ENCODE results near the gene RMC1.

The RMC1 gene

GRCh38 chr18:23539296-23539695 lies 36.0 kb downstream of the RMC1 start:
- H3K4me3 ChIP-seq (ENCODE audit: low read depth in 1 of 5, low read length in 5 of 5), result no peak overlapping the region
- peaks cover 8 to 98% (median 95%) of the 10 kb centered on the region in 5 donors for H3K36me3 ChIP-seq (ENCODE audit: control insufficient read depth in 5 of 5, insufficient read depth in 5 of 5, low read length in 5 of 5)
- H3K9me3 ChIP-seq (ENCODE audit: control insufficient read depth in 5 of 5, low read length in 5 of 5), result no peaks in the 10 kb centered on the region
- H3K9ac ChIP-seq (ENCODE audit: low read length in 5 of 5), result no peak overlapping the region
- peaks cover 0 to 14% (median 5%) of the 10 kb centered on the region in 5 donors for H3K4me1 ChIP-seq (ENCODE audit: control insufficient read depth in 5 of 5, insufficient read depth in 5 of 5, low read length in 5 of 5)
- H3K27me3 ChIP-seq (ENCODE audit: control insufficient read depth in 5 of 5, insufficient read depth in 4 of 5, low read length in 5 of 5), result no peaks in the 10 kb centered on the region
- H3K27ac ChIP-seq (ENCODE audit: low read depth, low read length), result no peak overlapping the region

- H3K4me3 ChIP-seq (ENCODE audit: low read depth in 1 of 5, low read length in 5 of 5), result no peak overlapping the region
- peaks cover 11 to 98% (median 94%) of the 10 kb centered on the region in 5 donors for H3K36me3 ChIP-seq (ENCODE audit: control insufficient read depth in 5 of 5, insufficient read depth in 5 of 5, low read length in 5 of 5)
- H3K9ac ChIP-seq (ENCODE audit: low read length in 5 of 5), result no peak overlapping the region
- H3K4me1 ChIP-seq (ENCODE audit: control insufficient read depth in 5 of 5, insufficient read depth in 5 of 5, low read length in 5 of 5), result peaks cover 0 to 14% (median 5%) of the 10 kb centered on the region in 5 donors
- no peaks in the 10 kb centered on the region for H3K27me3 ChIP-seq (ENCODE audit: control insufficient read depth in 5 of 5, insufficient read depth in 4 of 5, low read length in 5 of 5)
- no peak overlapping the region for H3K27ac ChIP-seq (ENCODE audit: low read depth, low read length)
- no peaks in the 10 kb centered on the region for H3K9me3 ChIP-seq (ENCODE audit: control insufficient read depth in 5 of 5, low read length in 5 of 5)
These were observed 36.7 kb downstream of the RMC1 start for GRCh38 chr18:23539911-23540525.

- Histone ChIP-seq H3K27me3 (ENCODE audit: control insufficient read depth in 5 of 5, insufficient read depth in 4 of 5, low read length in 5 of 5) (no peaks in the 10 kb centered on the region), H3K36me3 (ENCODE audit: control insufficient read depth in 5 of 5, insufficient read depth in 5 of 5, low read length in 5 of 5) (peaks cover 11 to 98% (median 90%) of the 10 kb centered on the region in 5 donors), H3K4me3 (ENCODE audit: low read depth in 1 of 5, low read length in 5 of 5) (no peak overlapping the region), H3K27ac (ENCODE audit: low read depth, low read length) (no peak overlapping the region), H3K9ac (ENCODE audit: low read length in 5 of 5) (no peak overlapping the region), H3K9me3 (ENCODE audit: control insufficient read depth in 5 of 5, low read length in 5 of 5) (no peaks in the 10 kb centered on the region), H3K4me1 (ENCODE audit: control insufficient read depth in 5 of 5, insufficient read depth in 5 of 5, low read length in 5 of 5) (peaks cover 0 to 14% (median 5%) of the 10 kb centered on the region in 5 donors)
These were observed 37.6 kb downstream of the RMC1 start for GRCh38 chr18:23540867-23541266.

- Histone ChIP-seq H3K4me1 (ENCODE audit: control insufficient read depth in 5 of 5, insufficient read depth in 5 of 5, low read length in 5 of 5) (peaks cover 0 to 14% (median 5%) of the 10 kb centered on the region in 5 donors), H3K9me3 (ENCODE audit: control insufficient read depth in 5 of 5, low read length in 5 of 5) (no peaks in the 10 kb centered on the region), H3K36me3 (ENCODE audit: control insufficient read depth in 5 of 5, insufficient read depth in 5 of 5, low read length in 5 of 5) (peaks cover 15 to 96% (median 86%) of the 10 kb centered on the region in 5 donors), H3K9ac (ENCODE audit: low read length in 5 of 5) (no peak overlapping the region), H3K27ac (ENCODE audit: low read depth, low read length) (no peak overlapping the region), H3K4me3 (ENCODE audit: low read depth in 1 of 5, low read length in 5 of 5) (no peak overlapping the region), H3K27me3 (ENCODE audit: control insufficient read depth in 5 of 5, insufficient read depth in 4 of 5, low read length in 5 of 5) (no peaks in the 10 kb centered on the region)
These were observed 38.2 kb downstream of the RMC1 start for GRCh38 chr18:23541349-23542093.

GRCh38 chr18:23542461-23542860 lies 39.1 kb downstream of the RMC1 start:
- Histone ChIP-seq H3K27ac (ENCODE audit: low read depth, low read length) (no peak overlapping the region), H3K36me3 (ENCODE audit: control insufficient read depth in 5 of 5, insufficient read depth in 5 of 5, low read length in 5 of 5) (peaks cover 17 to 96% (median 85%) of the 10 kb centered on the region in 5 donors), H3K4me3 (ENCODE audit: low read depth in 1 of 5, low read length in 5 of 5) (no peak overlapping the region), H3K4me1 (ENCODE audit: control insufficient read depth in 5 of 5, insufficient read depth in 5 of 5, low read length in 5 of 5) (peaks cover 0 to 14% (median 5%) of the 10 kb centered on the region in 5 donors), H3K27me3 (ENCODE audit: control insufficient read depth in 5 of 5, insufficient read depth in 4 of 5, low read length in 5 of 5) (no peaks in the 10 kb centered on the region), H3K9ac (ENCODE audit: low read length in 5 of 5) (no peak overlapping the region), H3K9me3 (ENCODE audit: control insufficient read depth in 5 of 5, low read length in 5 of 5) (no peaks in the 10 kb centered on the region)

GRCh38 chr18:23545247-23545789 lies 42.0 kb downstream of the RMC1 start:
- Histone ChIP-seq H3K36me3 (ENCODE audit: control insufficient read depth in 5 of 5, insufficient read depth in 5 of 5, low read length in 5 of 5) (peaks cover 14 to 86% (median 67%) of the 10 kb centered on the region in 5 donors), H3K9ac (ENCODE audit: low read length in 5 of 5) (no peak overlapping the region)

GRCh38 chr18:23547306-23547705 lies 44.0 kb downstream of the RMC1 start:
- no peak overlapping the region for H3K4me3 ChIP-seq (ENCODE audit: low read depth in 1 of 5, low read length in 5 of 5)
- H3K27ac ChIP-seq (ENCODE audit: low read depth, low read length), result no peak overlapping the region
- peaks cover 0 to 3% (median 0%) of the 10 kb centered on the region in 5 donors for H3K4me1 ChIP-seq (ENCODE audit: control insufficient read depth in 5 of 5, insufficient read depth in 5 of 5, low read length in 5 of 5)
- H3K27me3 ChIP-seq (ENCODE audit: control insufficient read depth in 5 of 5, insufficient read depth in 4 of 5, low read length in 5 of 5), result no peaks in the 10 kb centered on the region
- H3K36me3 ChIP-seq (ENCODE audit: control insufficient read depth in 5 of 5, insufficient read depth in 5 of 5, low read length in 5 of 5), result peaks cover 18 to 83% (median 64%) of the 10 kb centered on the region in 5 donors
- H3K9ac ChIP-seq (ENCODE audit: low read length in 5 of 5), result no peak overlapping the region
- no peaks in the 10 kb centered on the region for H3K9me3 ChIP-seq (ENCODE audit: control insufficient read depth in 5 of 5, low read length in 5 of 5)

More at GRCh38 chr18:23545247-23545789, 42.0 kb downstream of the RMC1 start:
- no peak overlapping the region for H3K27ac ChIP-seq (ENCODE audit: low read depth, low read length)
- no peak overlapping the region for H3K4me3 ChIP-seq (ENCODE audit: low read depth in 1 of 5, low read length in 5 of 5)
- peaks cover 0 to 7% (median 0%) of the 10 kb centered on the region in 5 donors for H3K4me1 ChIP-seq (ENCODE audit: control insufficient read depth in 5 of 5, insufficient read depth in 5 of 5, low read length in 5 of 5)
- H3K27me3 ChIP-seq (ENCODE audit: control insufficient read depth in 5 of 5, insufficient read depth in 4 of 5, low read length in 5 of 5), result no peaks in the 10 kb centered on the region
- H3K9me3 ChIP-seq (ENCODE audit: control insufficient read depth in 5 of 5, low read length in 5 of 5), result no peaks in the 10 kb centered on the region

- H3K9me3 ChIP-seq (ENCODE audit: control insufficient read depth in 5 of 5, low read length in 5 of 5), result no peaks in the 10 kb centered on the region
- H3K27ac ChIP-seq (ENCODE audit: low read depth, low read length), result no peak overlapping the region
- peaks cover 0 to 8% (median 1%) of the 10 kb centered on the region in 5 donors for H3K4me1 ChIP-seq (ENCODE audit: control insufficient read depth in 5 of 5, insufficient read depth in 5 of 5, low read length in 5 of 5)
- no peak overlapping the region for H3K9ac ChIP-seq (ENCODE audit: low read length in 5 of 5)
- H3K36me3 ChIP-seq (ENCODE audit: control insufficient read depth in 5 of 5, insufficient read depth in 5 of 5, low read length in 5 of 5), result peaks cover 13 to 83% (median 64%) of the 10 kb centered on the region in 5 donors
- H3K4me3 ChIP-seq (ENCODE audit: low read depth in 1 of 5, low read length in 5 of 5), result no peak overlapping the region
- H3K27me3 ChIP-seq (ENCODE audit: control insufficient read depth in 5 of 5, insufficient read depth in 4 of 5, low read length in 5 of 5), result no peaks in the 10 kb centered on the region
These were observed 44.5 kb downstream of the RMC1 start for GRCh38 chr18:23547846-23548245.

- Histone ChIP-seq H3K36me3 (ENCODE audit: control insufficient read depth in 5 of 5, insufficient read depth in 5 of 5, low read length in 5 of 5) (peaks cover 13 to 83% (median 64%) of the 10 kb centered on the region in 5 donors), H3K27me3 (ENCODE audit: control insufficient read depth in 5 of 5, insufficient read depth in 4 of 5, low read length in 5 of 5) (no peaks in the 10 kb centered on the region), H3K4me1 (ENCODE audit: control insufficient read depth in 5 of 5, insufficient read depth in 5 of 5, low read length in 5 of 5) (peaks cover 0 to 11% (median 6%) of the 10 kb centered on the region in 5 donors), H3K9me3 (ENCODE audit: control insufficient read depth in 5 of 5, low read length in 5 of 5) (no peaks in the 10 kb centered on the region), H3K9ac (ENCODE audit: low read length in 5 of 5) (no peak overlapping the region), H3K4me3 (ENCODE audit: low read depth in 1 of 5, low read length in 5 of 5) (no peak overlapping the region), H3K27ac (ENCODE audit: low read depth, low read length) (no peak overlapping the region)
These were observed 45.0 kb downstream of the RMC1 start for GRCh38 chr18:23548275-23548674.

GRCh38 chr18:23548719-23549118 lies 45.4 kb downstream of the RMC1 start:
- no peaks in the 10 kb centered on the region for H3K9me3 ChIP-seq (ENCODE audit: control insufficient read depth in 5 of 5, low read length in 5 of 5)
- H3K36me3 ChIP-seq (ENCODE audit: control insufficient read depth in 5 of 5, insufficient read depth in 5 of 5, low read length in 5 of 5), result peaks cover 13 to 83% (median 64%) of the 10 kb centered on the region in 5 donors

More at GRCh38 chr18:23548719-23549118, 45.4 kb downstream of the RMC1 start:
- Histone ChIP-seq H3K27me3 (ENCODE audit: control insufficient read depth in 5 of 5, insufficient read depth in 4 of 5, low read length in 5 of 5) (no peaks in the 10 kb centered on the region), H3K9ac (ENCODE audit: low read length in 5 of 5) (no peak overlapping the region), H3K27ac (ENCODE audit: low read depth, low read length) (no peak overlapping the region), H3K4me3 (ENCODE audit: low read depth in 1 of 5, low read length in 5 of 5) (no peak overlapping the region), H3K4me1 (ENCODE audit: control insufficient read depth in 5 of 5, insufficient read depth in 5 of 5, low read length in 5 of 5) (peaks cover 0 to 16% (median 10%) of the 10 kb centered on the region in 5 donors)

Data from subcutaneous abdominal adipose tissue (tissue), 5 donors.